OCI-LY1 (cell line): ENCODE data around the gene SVOP.

Source experiments
- H2AFZ ChIP-seq: fragments of 200-600 bp; sonication (generic), shearing (Covaris generic); 2 replicates; pipeline ENCODE4 v1.6.0; 2014; ENCODE audit warnings: antibody characterized with exemption, mild to moderate bottlenecking, low read length
- H3F3A ChIP-seq: fragments of 200-600 bp; sonication (generic), shearing (Covaris generic); 2 replicates; pipeline ENCODE4 v1.6.0; 2014; ENCODE audit warnings: mild to moderate bottlenecking, antibody characterized with exemption, low read length, moderate library complexity; ENCODE audit not compliant: insufficient read depth
- H3K27ac ChIP-seq: fragments of 200-600 bp; sonication (generic); 2 replicates; pipeline ENCODE4 v1.5.1; 2014; ENCODE audit warnings: low read length, mixed run types, mild to moderate bottlenecking, low read depth; ENCODE audit not compliant: poor library complexity, severe bottlenecking
- H3K27me3 ChIP-seq: fragments of 200-600 bp; sonication (generic); 2 replicates; pipeline ENCODE4 v1.6.0; 2014; ENCODE audit warnings: antibody characterized with exemption, mild to moderate bottlenecking, low read length, moderate library complexity; ENCODE audit not compliant: insufficient read depth
- H3K36me3 ChIP-seq: fragments of 200-600 bp; sonication (generic); 2 replicates; pipeline ENCODE4 v1.6.1; 2014; ENCODE audit warnings: mild to moderate bottlenecking, antibody characterized with exemption, low read length, moderate library complexity, mixed read lengths; ENCODE audit not compliant: insufficient read depth
- H3K4me1 ChIP-seq: fragments of 200-600 bp; sonication (generic); 2 replicates; pipeline ENCODE4 v1.5.1; 2014; ENCODE audit warnings: mild to moderate bottlenecking, low read length, moderate library complexity; ENCODE audit not compliant: insufficient read depth, severe bottlenecking
- H3K4me2 ChIP-seq: fragments of 200-600 bp; sonication (generic), shearing (Covaris generic); 2 replicates; pipeline ENCODE4 v1.6.1; 2014; ENCODE audit warnings: low read length
- H3K4me3 ChIP-seq: fragments of 200-600 bp; sonication (generic); 2 replicates; pipeline ENCODE4 v1.5.1; 2014; ENCODE audit warnings: low read length, low read depth, mild to moderate bottlenecking, mixed read lengths; ENCODE audit not compliant: poor library complexity, severe bottlenecking
- H3K79me2 ChIP-seq: fragments of 200-600 bp; shearing (Covaris generic); 2 replicates; pipeline ENCODE4 v1.6.1; 2016; ENCODE audit warnings: mixed run types, low read length, mixed read lengths; ENCODE audit not compliant: insufficient read depth
- H3K9ac ChIP-seq: fragments of 200-600 bp; sonication (generic), shearing (Covaris generic); 2 replicates; pipeline ENCODE4 v1.6.1; 2014; ENCODE audit warnings: mild to moderate bottlenecking, low read length, mixed read lengths
- H3K9me2 ChIP-seq: fragments of 200-600 bp; sonication (generic), shearing (Covaris generic); 2 replicates; pipeline ENCODE4 v1.6.1; 2014; ENCODE audit warnings: low read depth, mild to moderate bottlenecking, low read length, mixed read lengths
- H3K9me3 ChIP-seq: fragments of 200-600 bp; shearing (Covaris generic); 2 replicates; pipeline ENCODE4 v1.6.1; 2014; ENCODE audit warnings: low read length, mixed read lengths
- H4K20me1 ChIP-seq: fragments of 200-600 bp; sonication (generic), shearing (Covaris generic); 2 replicates; pipeline ENCODE4 v1.6.0; 2016; ENCODE audit warnings: mild to moderate bottlenecking, low read length; ENCODE audit not compliant: insufficient read depth
- CTCF ChIP-seq: fragments of 200-600 bp; sonication (generic), shearing (Covaris generic); IDR thresholded peaks from 2 replicates; pipeline ENCODE4 v1.5.1; 2017; ENCODE audit warnings: mild to moderate bottlenecking, antibody characterized with exemption, low read length, moderate library complexity, mixed read lengths
- EZH2 ChIP-seq: fragments of 200-600 bp; sonication (generic), shearing (Covaris generic); IDR thresholded peaks from 2 replicates; pipeline ENCODE4 v1.8.0; 2017; ENCODE audit warnings: borderline replicate concordance, mixed run types, mild to moderate bottlenecking, antibody characterized with exemption, low read length, moderate library complexity, mixed read lengths

SVOP gene

DNA sequence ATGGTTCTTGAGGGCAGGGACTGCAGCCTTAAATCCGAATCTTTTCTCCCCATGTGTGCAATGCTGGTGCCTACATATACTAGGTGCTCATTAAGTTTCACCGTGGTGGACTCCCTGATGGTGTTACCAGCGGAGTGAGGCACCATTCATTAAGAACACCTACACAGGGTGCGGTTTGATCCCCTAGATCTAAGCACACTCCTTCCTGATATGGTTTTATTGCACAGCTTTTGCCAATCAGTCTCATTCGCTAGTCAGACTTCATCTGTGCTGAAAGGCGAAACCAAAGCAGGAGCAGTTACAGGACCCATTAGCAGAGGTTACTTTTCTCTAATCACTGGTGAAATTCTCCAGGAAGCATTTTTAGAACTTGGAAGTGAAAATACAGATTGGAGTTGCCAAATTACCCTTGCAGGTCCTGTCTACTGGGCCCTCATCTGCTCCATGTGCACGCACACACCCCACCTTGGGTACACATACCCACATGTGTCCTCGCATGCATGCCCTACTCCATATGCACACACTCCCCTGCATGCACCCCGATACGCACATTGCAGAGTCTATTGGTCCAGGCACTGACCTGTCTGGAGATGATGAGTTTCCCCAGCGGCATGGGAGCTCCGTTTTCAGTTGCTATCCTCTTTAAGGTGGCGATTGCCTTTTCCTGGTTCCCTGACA is 82.5 kb downstream of the SVOP start:
- TF ChIP-seq EZH2 (no peak), CTCF (no peak)
- H3K27me3 ChIP-seq: no peaks in the 10 kb centered on the region

GRCh38 chr12:108935159-108935763 is 85.6 kb downstream of the SVOP start:
- Histone ChIP-seq H3K9ac (no peak overlapping the region), H2AFZ (no peak overlapping the region), H3K4me1 (no peaks in the 10 kb centered on the region), H3K9me3 (no peaks in the 10 kb centered on the region), H4K20me1 (no peaks in the 10 kb centered on the region), H3K4me2 (no peak overlapping the region), H3F3A (no peaks in the 10 kb centered on the region), H3K9me2 (no peaks in the 10 kb centered on the region), H3K4me3 (no peak overlapping the region), H3K27ac (no peak overlapping the region), H3K36me3 (no peaks in the 10 kb centered on the region), H3K79me2 (no peaks in the 10 kb centered on the region), H3K27me3 (no peaks in the 10 kb centered on the region)
- no peak for TF ChIP-seq EZH2
- TF ChIP-seq CTCF: no peak

More for the DNA sequence above, 82.5 kb downstream of the SVOP start:
- Histone ChIP-seq H3K9me2 (no peaks in the 10 kb centered on the region), H3K9ac (no peak overlapping the region), H2AFZ (no peak overlapping the region), H3F3A (no peaks in the 10 kb centered on the region), H3K4me1 (no peaks in the 10 kb centered on the region), H3K27ac (no peak overlapping the region), H4K20me1 (no peaks in the 10 kb centered on the region), H3K36me3 (no peaks in the 10 kb centered on the region), H3K79me2 (no peaks in the 10 kb centered on the region), H3K9me3 (no peaks in the 10 kb centered on the region), H3K4me2 (no peak overlapping the region), H3K4me3 (no peak overlapping the region)

DNA sequence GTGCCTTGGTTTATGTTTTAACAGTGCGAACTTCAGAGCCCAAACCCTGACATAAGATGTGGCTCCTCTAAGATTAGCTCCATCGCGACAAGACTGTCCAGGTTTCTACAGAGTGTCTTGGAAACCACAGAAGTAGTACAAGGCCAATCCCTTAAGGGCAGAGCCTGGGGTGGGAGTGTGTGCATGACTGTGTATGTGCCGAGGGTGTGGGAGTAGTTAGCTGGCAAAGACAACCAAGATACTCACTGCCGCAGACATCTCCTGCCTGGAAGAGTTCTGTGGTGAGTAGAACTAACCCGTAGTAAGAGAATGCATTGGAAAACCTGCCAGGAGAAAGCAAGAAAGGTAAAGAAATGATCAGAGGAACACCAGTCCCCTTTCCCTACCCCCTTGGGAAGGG is 86.9 kb downstream of the SVOP start:
- H3K36me3 ChIP-seq: no peaks in the 10 kb centered on the region
- no peaks in the 10 kb centered on the region for H3K79me2 ChIP-seq
- no peaks in the 10 kb centered on the region for H3K27me3 ChIP-seq
- no peaks in the 10 kb centered on the region for H3K9me2 ChIP-seq
- H3F3A ChIP-seq: no peaks in the 10 kb centered on the region
- H3K9ac ChIP-seq: no peak overlapping the region
- H3K4me3 ChIP-seq: no peak overlapping the region
- H2AFZ ChIP-seq: no peak overlapping the region
- TF ChIP-seq CTCF (no peak), EZH2 (no peak)
- H3K27ac ChIP-seq: no peak overlapping the region
- H3K4me1 ChIP-seq: peaks cover 5% of the 10 kb centered on the region
- no peaks in the 10 kb centered on the region for H4K20me1 ChIP-seq
- no peaks in the 10 kb centered on the region for H3K9me3 ChIP-seq
- H3K4me2 ChIP-seq: no peak overlapping the region
